H1 (cell line): ENCODE measurements around the gene NKAIN1. TPM values are rescaled to one million over a fixed set of nuclear protein-coding genes. Genes with fewer than 3 reads are reported as not detected.

Experiments used
- CTBP2 ChIP-seq: IDR thresholded peaks from 2 replicates; pipeline ENCODE4 v1.7.0; 2011; ENCODE audit warnings: borderline replicate concordance, mild to moderate bottlenecking, moderate library complexity, mixed read lengths, low read length; ENCODE audit not compliant: insufficient read depth, insufficient read length
- GTF2F1 ChIP-seq: IDR thresholded peaks from 2 replicates; pipeline ENCODE4 v1.6.1; 2012; ENCODE audit warnings: low read depth, low read length, improper control_type of control experiment, borderline replicate concordance
- HDAC2 ChIP-seq, 2 experiments: fragments of 300-600 bp in 1 of 2; sonication (generic) in 1 of 2; IDR thresholded peaks; 2 replicates each; pipeline ENCODE4 v1.6.1; 2011 to 2012; ENCODE audit warnings: low read depth in 2 of 2, low read length in 2 of 2, mild to moderate bottlenecking in 2 of 2, moderate library complexity in 2 of 2, borderline replicate concordance in 1 of 2, inconsistent platforms in 1 of 2
- KDM1A ChIP-seq: fragments of 200-600, 300-600 bp; sonication (generic); IDR thresholded peaks from 2 replicates; pipeline ENCODE4 v1.7.1; 2016; ENCODE audit warnings: mild to moderate bottlenecking, low read length, borderline replicate concordance
- POU5F1 ChIP-seq: IDR thresholded peaks from 2 replicates; pipeline ENCODE4 v1.6.1; 2011; ENCODE audit warnings: low read depth, mild to moderate bottlenecking, low read length, moderate library complexity
- RXRA ChIP-seq: IDR thresholded peaks from 2 replicates; pipeline ENCODE4 v1.6.1; 2011; ENCODE audit warnings: low read depth, mild to moderate bottlenecking, low read length, moderate library complexity; ENCODE audit not compliant: insufficient read depth
- SIRT6 ChIP-seq: IDR thresholded peaks from one replicate; pipeline ENCODE4 v1.7.1; 2012; ENCODE audit warnings: low read length, inconsistent platforms
- SIX5 ChIP-seq: IDR thresholded peaks from 2 replicates; pipeline ENCODE4 v1.6.1; 2011; ENCODE audit warnings: mild to moderate bottlenecking, low read depth, low read length
- polyA plus RNA-seq, 7 experiments: library from polyadenylated mRNA; depleted of rRNA in 3 of 7; stranded (reverse) in 5 of 7; unstranded in 2 of 7; fragments of >200 nt in 5 of 7; fragments of 200-250 nt in 2 of 7; gene quantifications; 1 replicate in 5 of 7; 2 replicates in 1 of 7; 4 replicates in 1 of 7; pipeline versions ENCODE4 v1.2.1 to v1.2.3, GENCODE V29; 2011 to 2013; ENCODE audit warnings: missing spikeins in 2 of 7, mixed read lengths in 2 of 7
- total RNA-seq: library from RNA; stranded (reverse); fragmentation: NEBNext Ultra II Directional; extraction: Animal tissue kit (Norgen Biotek cat#: 25700); gene quantifications from 2 replicates; pipeline ENCODE4 v1.2.1, GENCODE V29; 2021
- TF ChIP-seq, protein P1 (sequence below): IDR thresholded peaks from 2 replicates; pipeline ENCODE4 v1.6.1; 2011; ENCODE audit warnings: low read length, improper control_type of control experiment

Gene NKAIN1
- total and polyA plus RNA-seq, 2 of the 8 experiments (the other 6 are each of a cell fraction or from before 2014, with no cell fraction given) = 59.3 to 66.9 TPM

DNA sequence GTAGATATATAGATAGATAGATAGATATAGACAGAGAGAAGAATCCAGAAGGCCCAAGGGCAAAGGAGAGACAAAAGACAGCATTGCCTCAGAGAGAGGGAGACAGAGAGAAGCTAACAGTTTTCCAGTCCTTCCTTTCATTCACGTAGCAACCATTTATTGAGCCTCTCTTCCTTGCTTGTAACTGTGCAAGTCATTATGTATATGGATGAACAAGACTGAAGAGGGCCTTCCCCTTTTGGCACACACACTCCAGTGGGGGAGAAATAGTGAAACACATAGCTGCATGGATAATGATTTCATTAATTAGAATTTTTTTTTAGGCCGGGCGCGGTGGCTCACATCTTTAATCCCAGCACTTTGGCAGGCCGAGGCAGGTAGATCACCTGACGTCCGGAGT is 99.4 kb downstream of the NKAIN1 start (continued):
- TF ChIP-seq HDAC2 (IDR thresholded peaks at IDR 0.05; ENCODE audit: borderline replicate concordance in 1 of 2, low read depth in 2 of 2, low read length in 2 of 2) (no peak), KDM1A (no peak), SIX5 (no peak), CTBP2 (no peak), GTF2F1 (no peak), POU5F1 (no peak), RXRA (no peak), SIRT6 (no peak)
- TF ChIP-seq, protein P1, sequence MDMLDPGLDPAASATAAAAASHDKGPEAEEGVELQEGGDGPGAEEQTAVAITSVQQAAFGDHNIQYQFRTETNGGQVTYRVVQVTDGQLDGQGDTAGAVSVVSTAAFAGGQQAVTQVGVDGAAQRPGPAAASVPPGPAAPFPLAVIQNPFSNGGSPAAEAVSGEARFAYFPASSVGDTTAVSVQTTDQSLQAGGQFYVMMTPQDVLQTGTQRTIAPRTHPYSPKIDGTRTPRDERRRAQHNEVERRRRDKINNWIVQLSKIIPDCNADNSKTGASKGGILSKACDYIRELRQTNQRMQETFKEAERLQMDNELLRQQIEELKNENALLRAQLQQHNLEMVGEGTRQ = no peak
